Psoas muscle (tissue), 8 donors: ENCODE results near the gene EDARADD. TPM values are rescaled to one million over a fixed set of nuclear protein-coding genes. Genes with fewer than 3 reads are reported as not detected.

ENCODE experiments used
- ATAC-seq, 4 donors: fragments of 200-7000 bp; cut with Tn5 transposase; one replicate each; pipeline ENCODE4 v1.9.1; 2020; ENCODE audit warnings: moderate library complexity in 3 of 4, mild to moderate bottlenecking in 2 of 4
- DNase-seq, 2 donors: peaks; one replicate each; pipeline ENCODE4 v3.0.0-alpha.2; 2020
- H3K27ac ChIP-seq: fragments of 200-600 bp; one replicate; pipeline ENCODE4 v1.8.0; 2022
- H3K27me3 ChIP-seq, 3 donors: fragments of 200-600 bp in 1 of 3; one replicate each; pipeline versions ENCODE4 v1.6.1 to v1.8.0; 2013 to 2022; ENCODE audit warnings: low read length in 2 of 3, mild to moderate bottlenecking in 2 of 3, moderate library complexity in 1 of 3; ENCODE audit not compliant: insufficient read depth in 3 of 3
- H3K36me3 ChIP-seq, 2 donors: fragments of 200-600 bp in 1 of 2; one replicate each; pipeline versions ENCODE4 v1.6.1 to v1.8.0; 2013 to 2022; ENCODE audit warnings: low read depth in 1 of 2, mild to moderate bottlenecking in 1 of 2, moderate library complexity in 1 of 2; ENCODE audit not compliant: insufficient read depth in 1 of 2
- H3K4me1 ChIP-seq: fragments of 200-600 bp; one replicate; pipeline ENCODE4 v1.8.0; 2022
- H3K4me3 ChIP-seq: fragments of 200-600 bp; one replicate; pipeline ENCODE4 v1.8.0; 2022; ENCODE audit warnings: mild to moderate bottlenecking
- H3K9me3 ChIP-seq: fragments of 200-600 bp; one replicate; pipeline ENCODE4 v1.8.0; 2022
- WGBS, 3 donors: extraction: QIAGEN DNeasy Blood & Tissue Kit; methylation state at CpG; one replicate each; pipeline versions ENCODE4 v1.1.6 to v1.1.7; 2013; 5-methylcytosine and 5-hydroxymethylcytosine counted together
- intact Hi-C, 2 donors: fragments of 100-400 bp; cut with DNase I; formaldehyde crosslinking; loops; one replicate each; pipeline versions ENCODE4 v1.11.0 to v1.14.2; 2022
- polyA plus RNA-seq, 3 donors: library from polyadenylated mRNA; stranded (reverse); fragments of 200-250 nt; gene quantifications; one replicate each; pipeline ENCODE4 v1.2.3, GENCODE V29; 2013
- total RNA-seq, 4 donors: library from RNA; stranded (reverse); fragmentation: NEBNext Ultra II Directional in 2 of 4; extraction: Animal tissue kit (Norgen Biotek cat#: 25700) in 2 of 4; gene quantifications; one replicate each; pipeline versions ENCODE4 v1.2.1 to v1.2.4, GENCODE V29; 2021 to 2023
- TF ChIP-seq, protein P1 (sequence below): fragments of 200-600 bp; IDR thresholded peaks from one replicate; pipeline ENCODE4 v1.8.0; 2022; ENCODE audit warnings: antibody characterized with exemption
- donor health status: healthy with polysubstance abuse.
- donor health status: DM: no; HTN: no; CAD: no; lungs with moderate emphysema.
- donor health status: Bipolar disorder and iron deficiency.
- donor health status: healthy.
- donor health status: DM: yes; HTN: yes; CAD: no.
- donor health status: DM: no; HTN: no; CAD: no.
- donor health status: DM: no; HTN: no; CAD: no.
- donor health status: DM: yes; HTN: yes; CAD: no.

Gene EDARADD
- total and polyA plus RNA-seq, 7 donors: 0.05 to 0.25 TPM; not detected in 5

DNA sequence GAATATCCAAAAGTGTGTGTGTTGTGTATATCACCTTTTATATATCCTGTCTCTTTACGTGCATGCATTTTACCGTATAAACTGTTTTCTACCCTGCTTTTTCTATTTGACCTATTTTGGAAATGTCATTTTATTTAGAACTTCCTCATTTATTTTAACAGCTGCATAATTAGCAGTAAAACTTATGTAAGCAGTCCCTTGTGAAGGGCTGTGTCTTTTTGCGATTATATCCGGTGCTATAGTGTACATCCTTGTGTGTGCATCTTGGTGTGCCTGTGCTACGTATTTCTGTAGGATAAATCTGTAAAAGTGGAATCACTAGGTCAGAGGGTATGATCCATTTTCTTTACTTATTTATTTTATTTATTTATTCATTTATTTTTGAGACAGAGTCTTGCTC is 136.9 kb downstream of the EDARADD start:
- Histone ChIP-seq H3K27me3 (no peaks in the 10 kb centered on the region), H3K4me3 (no peak overlapping the region), H3K4me1 (peaks cover 4% of the 10 kb centered on the region), H3K9me3 (no peaks in the 10 kb centered on the region), H3K36me3 (peaks cover 3 to 41% of the 10 kb centered on the region in 2 donors), H3K27ac (no peak overlapping the region)
- 81 to 82% (median 82%) methylated on average over 5 of the region's 5 CpGs for WGBS, 3 donors
- TF ChIP-seq, protein P1, sequence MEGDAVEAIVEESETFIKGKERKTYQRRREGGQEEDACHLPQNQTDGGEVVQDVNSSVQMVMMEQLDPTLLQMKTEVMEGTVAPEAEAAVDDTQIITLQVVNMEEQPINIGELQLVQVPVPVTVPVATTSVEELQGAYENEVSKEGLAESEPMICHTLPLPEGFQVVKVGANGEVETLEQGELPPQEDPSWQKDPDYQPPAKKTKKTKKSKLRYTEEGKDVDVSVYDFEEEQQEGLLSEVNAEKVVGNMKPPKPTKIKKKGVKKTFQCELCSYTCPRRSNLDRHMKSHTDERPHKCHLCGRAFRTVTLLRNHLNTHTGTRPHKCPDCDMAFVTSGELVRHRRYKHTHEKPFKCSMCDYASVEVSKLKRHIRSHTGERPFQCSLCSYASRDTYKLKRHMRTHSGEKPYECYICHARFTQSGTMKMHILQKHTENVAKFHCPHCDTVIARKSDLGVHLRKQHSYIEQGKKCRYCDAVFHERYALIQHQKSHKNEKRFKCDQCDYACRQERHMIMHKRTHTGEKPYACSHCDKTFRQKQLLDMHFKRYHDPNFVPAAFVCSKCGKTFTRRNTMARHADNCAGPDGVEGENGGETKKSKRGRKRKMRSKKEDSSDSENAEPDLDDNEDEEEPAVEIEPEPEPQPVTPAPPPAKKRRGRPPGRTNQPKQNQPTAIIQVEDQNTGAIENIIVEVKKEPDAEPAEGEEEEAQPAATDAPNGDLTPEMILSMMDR: no peak
- intact Hi-C loops: no loop called here
- ATAC-seq (no peak), DNase-seq (no peak)

DNA sequence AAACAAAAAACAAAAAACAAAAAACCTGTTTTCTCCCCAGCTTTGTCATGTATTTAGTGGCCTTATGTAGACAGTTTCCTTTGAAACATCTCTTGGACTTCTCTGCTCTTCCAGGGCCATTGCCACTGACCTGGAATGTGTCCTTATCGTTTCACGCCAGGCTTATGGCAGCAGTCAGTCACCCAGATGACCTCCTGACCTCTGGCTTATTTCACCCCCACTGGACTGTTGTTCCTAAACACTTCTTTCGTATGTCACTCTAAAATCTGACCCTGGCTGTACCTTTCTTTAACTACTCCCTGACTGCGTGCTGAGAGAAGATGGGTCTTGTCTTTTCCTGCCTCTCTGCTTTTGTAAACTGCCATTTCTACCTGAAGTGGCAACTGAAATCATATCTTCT is 138.8 kb downstream of the EDARADD start:
- no peak overlapping the region for H3K27ac ChIP-seq
- TF ChIP-seq, protein P1: no peak
- DNase-seq: no peak
- H3K27me3 ChIP-seq: no peaks in the 10 kb centered on the region
- ATAC-seq: no peak
- peaks cover 0 to 41% of the 10 kb centered on the region in 2 donors for H3K36me3 ChIP-seq
- intact Hi-C loops: no loop called here
- WGBS, 3 donors: 52 to 64% (median 56%) methylated on average over 4 of the region's 4 CpGs
- no peak overlapping the region for H3K4me3 ChIP-seq
- H3K9me3 ChIP-seq: no peaks in the 10 kb centered on the region
- peaks cover 4% of the 10 kb centered on the region for H3K4me1 ChIP-seq

DNA sequence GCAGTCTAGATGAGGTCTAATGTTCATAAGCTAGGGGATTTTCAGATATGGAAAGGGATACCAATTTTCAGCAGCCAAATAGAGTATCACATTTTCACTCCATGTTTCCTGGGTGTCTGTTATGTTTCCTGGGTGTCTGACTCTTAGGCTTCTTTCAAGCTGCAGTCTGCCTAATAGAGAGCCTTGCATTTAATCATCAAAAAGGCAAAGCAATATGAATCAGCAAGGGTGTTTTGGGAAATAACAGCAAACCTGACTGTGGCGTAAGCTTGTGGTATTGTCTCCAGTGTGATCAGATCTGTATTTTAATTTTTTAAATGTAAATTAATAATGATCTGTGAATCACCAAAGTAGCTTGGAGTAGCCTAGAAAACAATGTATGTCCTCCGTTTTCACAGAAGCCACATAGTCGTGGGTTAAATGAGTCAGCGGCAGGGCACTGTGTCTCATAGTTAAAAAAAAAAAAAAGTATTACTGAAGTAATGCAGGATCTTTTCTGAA is 140.1 kb downstream of the EDARADD start:
- WGBS, 3 donors: 84 to 87% (median 84%) methylated on average over 4 of the region's 4 CpGs
- H3K4me3 ChIP-seq: no peak overlapping the region
- ATAC-seq (no peak), DNase-seq (no peak)
- no peaks in the 10 kb centered on the region for H3K27me3 ChIP-seq
- TF ChIP-seq, protein P1: no peak
- intact Hi-C loops: no loop called here
- H3K36me3 ChIP-seq: peaks cover 0 to 45% of the 10 kb centered on the region in 2 donors
- H3K27ac ChIP-seq: no peak overlapping the region
- peaks cover 4% of the 10 kb centered on the region for H3K4me1 ChIP-seq
- H3K9me3 ChIP-seq: no peaks in the 10 kb centered on the region

Other genes with a start within 250 kb of the EDARADD start
- gene ERO1B, start 112.3 kb upstream of the EDARADD start, total RNA-seq: 1 to 10 TPM; 2.6 to 6.0 (median 2.6) TPM
- 1 to 10 TPM; 1.3 to 2.8 (median 2.2) TPM for gene ERO1B, start 112.3 kb upstream of the EDARADD start, polyA plus RNA-seq
- gene LGALS8, start 129.7 kb downstream of the EDARADD start, total RNA-seq: 10 to 100 TPM; 11.1 to 17.8 (median 13.4) TPM
- 10 to 100 TPM; 10.1 to 12.8 (median 10.5) TPM for gene LGALS8, start 129.7 kb downstream of the EDARADD start, polyA plus RNA-seq
- gene HEATR1, start 210.2 kb downstream of the EDARADD start, total RNA-seq: 10 to 100 TPM; 11.2 to 23.9 (median 17.4) TPM
- 10 to 100 TPM in 1 of 3 donors, 1 to 10 TPM in 2; 4.5 to 14.2 (median 9.6) TPM for gene HEATR1, start 210.2 kb downstream of the EDARADD start, polyA plus RNA-seq